ENCODE measurements around the gene SYTL2.

DNA sequence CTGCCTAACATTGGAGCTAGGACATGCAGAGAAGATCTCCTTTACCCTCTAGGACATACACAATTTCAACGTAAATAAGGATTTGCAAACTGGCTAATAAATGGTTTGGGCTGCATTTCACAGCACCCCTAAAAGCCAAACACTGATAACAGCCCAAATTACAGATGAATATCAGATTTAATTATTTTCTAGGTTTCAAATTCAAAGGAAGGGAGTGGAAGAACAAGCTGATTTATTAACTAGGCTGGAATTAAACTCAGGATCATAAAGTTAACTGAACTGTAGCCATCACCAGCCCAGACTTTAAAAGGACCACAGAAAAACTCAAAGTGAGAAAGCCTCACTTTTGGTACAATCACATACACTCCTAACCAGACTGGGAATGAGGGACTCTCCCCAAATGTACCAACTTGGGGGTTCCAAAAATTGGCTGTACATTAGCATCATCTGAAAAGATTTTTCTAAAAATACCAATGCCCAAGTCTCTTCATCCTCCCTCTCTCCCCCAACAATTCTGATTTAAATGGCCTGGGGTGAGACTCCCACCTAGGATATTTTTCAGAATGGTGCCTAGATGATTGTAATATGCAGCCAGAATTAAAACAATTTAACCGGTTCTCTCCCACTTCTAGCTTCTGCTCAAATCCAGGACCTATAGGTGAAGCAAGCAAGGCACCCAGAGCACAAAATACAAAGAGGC lies 43.5 kb downstream of the SYTL2 start:
- TF ChIP-seq CTCF (IDR thresholded peaks at IDR 0.05) (no peak), POLR2AphosphoS5 (IDR thresholded peaks at IDR 0.05) (no peak)

Measured in stomach (tissue), 4 donors.